GM21786 (cell line): ENCODE results near the gene SMARCA2.

ENCODE experiments used
- ATAC-seq: cut with Tn5 transposase; IDR thresholded peaks from one replicate; pipeline ENCODE4 v1.9.1; 2021; ENCODE audit not compliant: unreplicated experiment

SMARCA2 gene

DNA sequence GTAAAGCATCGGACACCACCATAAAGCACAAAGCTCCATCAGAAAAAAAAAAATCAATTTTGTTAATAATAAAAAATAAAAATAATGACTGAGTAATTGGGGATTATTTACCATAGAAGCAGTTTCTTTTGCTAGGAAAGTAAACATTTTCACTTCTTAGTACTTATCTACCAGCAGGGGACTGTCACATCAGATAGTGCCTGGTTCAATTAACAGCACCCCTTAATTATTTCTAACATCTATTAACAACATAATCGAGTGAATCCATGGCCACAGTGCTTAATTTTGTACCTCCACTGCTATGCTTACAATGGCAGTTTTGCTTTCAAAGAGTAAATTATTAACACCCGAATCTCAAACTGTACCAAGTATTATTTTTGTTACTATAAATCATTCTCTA lies 221.7 kb downstream of the SMARCA2 start:
- no peak for ATAC-seq

DNA sequence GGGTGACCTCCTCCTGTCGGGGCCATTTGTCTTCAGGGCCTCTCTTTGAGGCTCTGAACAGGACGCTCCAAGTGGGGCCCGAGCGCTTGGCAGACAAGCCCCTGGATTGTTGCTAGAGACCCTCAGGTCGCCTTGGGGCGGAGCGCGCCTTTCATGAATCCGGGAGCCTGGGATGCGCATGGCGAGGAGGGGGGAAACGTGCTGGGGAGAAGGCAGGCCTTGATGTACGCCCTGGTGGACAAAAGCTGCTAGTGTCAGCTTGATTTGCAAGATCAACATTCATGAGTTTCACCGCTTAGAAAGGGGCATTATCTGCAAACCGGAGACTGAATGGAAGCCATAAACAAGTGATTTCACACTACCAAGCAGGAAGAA lies 226.3 kb downstream of the SMARCA2 start:
- ATAC-seq = peak; percentile 31

DNA sequence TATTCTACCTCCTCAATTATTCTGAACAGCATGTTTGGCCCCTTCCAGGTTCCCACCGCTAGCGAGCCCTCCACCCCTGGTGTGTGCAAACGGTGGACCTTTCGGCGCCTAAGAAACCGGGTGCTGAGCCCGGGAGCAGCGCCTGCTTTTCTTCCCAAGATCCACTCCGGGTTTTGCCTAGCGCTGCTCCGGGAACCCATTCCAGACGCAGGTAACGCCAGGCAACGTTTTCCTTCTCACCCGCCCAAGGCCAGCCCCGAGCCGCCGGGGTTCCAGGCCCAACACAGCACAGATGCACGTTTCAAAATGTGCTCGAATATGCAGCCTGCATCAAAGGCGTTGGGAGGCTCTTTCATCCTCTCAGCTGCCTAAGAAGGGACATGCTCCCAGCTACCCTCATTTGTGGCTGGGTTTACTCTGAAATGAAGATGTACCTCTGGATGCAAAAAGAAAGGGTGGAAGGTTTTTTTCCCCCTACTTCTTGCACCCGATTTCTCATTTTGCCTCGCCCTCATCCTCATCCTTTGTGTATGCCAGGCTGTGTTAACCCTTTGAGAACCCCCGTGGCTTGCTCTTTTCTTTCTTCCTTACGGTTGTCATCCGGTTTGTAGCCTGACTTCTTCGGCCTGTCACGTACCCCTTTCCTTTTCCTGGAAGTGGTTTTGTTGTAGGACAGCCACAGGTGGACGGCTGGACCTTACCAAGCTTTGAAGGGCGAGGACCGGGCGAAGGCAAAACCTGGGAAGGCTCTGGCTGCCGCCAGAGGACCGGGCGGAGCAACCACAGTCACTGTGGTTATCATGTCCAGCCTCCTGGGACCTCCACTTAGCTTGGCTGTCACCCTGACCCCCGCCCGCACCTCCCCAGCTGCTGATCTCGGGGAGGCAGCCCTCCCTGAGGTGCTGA lies 226.9 kb downstream of the SMARCA2 start:
- ATAC-seq = peak; percentile 91

DNA sequence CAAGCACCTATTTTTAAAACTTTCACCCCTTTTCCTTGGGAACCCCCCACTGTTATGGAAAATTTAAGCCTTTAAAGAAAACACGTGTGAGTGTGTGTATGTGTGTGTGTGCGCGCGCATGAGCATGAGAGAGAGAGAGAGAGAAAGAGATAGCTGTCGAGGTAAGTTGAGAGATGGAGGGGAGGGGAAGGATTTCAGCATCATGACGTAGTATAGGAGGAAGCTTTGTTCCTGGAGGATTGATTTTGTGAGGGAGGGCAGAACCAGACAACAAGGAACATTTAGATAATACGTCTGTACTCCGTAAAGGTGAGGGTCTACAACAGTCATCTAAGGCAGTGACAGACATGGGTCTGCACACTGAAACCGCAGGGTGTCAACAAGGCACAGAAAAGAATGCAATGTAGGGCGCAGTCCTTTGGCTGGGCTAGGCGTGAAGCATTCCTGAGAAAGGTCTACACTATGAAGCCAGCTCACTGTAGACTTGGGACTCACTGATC lies 227.7 kb downstream of the SMARCA2 start:
- ATAC-seq = no peak
